Right atrium auricular region (tissue), 2 donors: ENCODE results near the gene EPB41. TPM values are rescaled to one million over a fixed set of nuclear protein-coding genes. Genes with fewer than 3 reads are reported as not detected.
"Not testable (repeated sequence)": the region's sequence is repeated elsewhere in the genome, so short reads cannot be mapped to it uniquely, and the experiment has no call there.

ENCODE experiments used
- DNase-seq: peaks from one replicate; pipeline ENCODE4 v3.0.0-alpha.2; 2019; ENCODE audit warnings: low spot score
- H3K27ac ChIP-seq, 2 donors: fragments of 200-600 bp; sonication (generic); 1 replicate in 1 of 2; 2 replicates in 1 of 2; pipeline ENCODE4 v1.5.1; 2016 to 2019
- H3K27me3 ChIP-seq, 2 donors: fragments of 200-600 bp; sonication (generic); one replicate each; pipeline versions ENCODE4 v1.5.1 to v1.6.0; 2017 to 2019
- H3K36me3 ChIP-seq: fragments of 200-600 bp; sonication (generic); one replicate; pipeline ENCODE4 v1.5.1; 2016
- H3K4me1 ChIP-seq, 2 donors: fragments of 200-600 bp; sonication (generic); one replicate each; pipeline versions ENCODE4 v1.5.1 to v1.6.0; 2017 to 2019
- H3K4me3 ChIP-seq, 2 donors: fragments of 200-600 bp; sonication (generic); 1 replicate in 1 of 2; 2 replicates in 1 of 2; pipeline ENCODE4 v1.5.1; 2017 to 2019; ENCODE audit warnings: mild to moderate bottlenecking in 1 of 2, moderate library complexity in 1 of 2
- H3K9me3 ChIP-seq, 2 donors: fragments of 200-600 bp; sonication (generic); one replicate each; pipeline ENCODE4 v1.5.1; 2019
- CTCF ChIP-seq, 2 donors: fragments of 200-600 bp; sonication (generic); IDR thresholded peaks; one replicate each; pipeline ENCODE4 v1.5.1; 2019; ENCODE audit warnings: antibody characterized with exemption in 2 of 2
- total RNA-seq, 2 donors: library from RNA; depleted of rRNA; stranded (reverse); fragments of >200 nt; gene quantifications; one replicate each; pipeline ENCODE4 v1.1.0, GENCODE V29; 2016

EPB41 gene
- total RNA-seq, 2 donors from 2014 or later = 19.1 to 25.4 TPM

GRCh38 chr1:29144178-29144577 is 229.8 kb downstream of the EPB41 start:
- Histone ChIP-seq H3K4me1 (peaks cover 0 to 8% of the 10 kb centered on the region in 2 donors), H3K4me3 (no peak overlapping the region), H3K27ac (no peak overlapping the region), H3K27me3 (no peaks in the 10 kb centered on the region), H3K9me3 (no peaks in the 10 kb centered on the region), H3K36me3 (peaks cover 36% of the 10 kb centered on the region)
- no peak for DNase-seq
- TF ChIP-seq CTCF (IDR thresholded peaks at IDR 0.05) = no peak

- no peak for DNase-seq
- Histone ChIP-seq H3K27me3 (no peaks in the 10 kb centered on the region), H3K9me3 (no peaks in the 10 kb centered on the region), H3K36me3 (peaks cover 53% of the 10 kb centered on the region), H3K4me1 (peaks cover 0 to 8% of the 10 kb centered on the region in 2 donors), H3K27ac (no peak overlapping the region), H3K4me3 (no peak overlapping the region)
- TF ChIP-seq CTCF (IDR thresholded peaks at IDR 0.05) = no peak
These were observed 231.5 kb downstream of the EPB41 start for GRCh38 chr1:29145739-29146437.

GRCh38 chr1:29148656-29149491 is 234.5 kb downstream of the EPB41 start:
- H3K4me3 ChIP-seq = no peak overlapping the region
- no peak for TF ChIP-seq CTCF (IDR thresholded peaks at IDR 0.05)
- H3K36me3 ChIP-seq = peaks cover 81% of the 10 kb centered on the region
- peaks cover 0 to 8% of the 10 kb centered on the region in 2 donors for H3K4me1 ChIP-seq
- no peaks in the 10 kb centered on the region for H3K27me3 ChIP-seq
- no peak for DNase-seq
- no peaks in the 10 kb centered on the region for H3K9me3 ChIP-seq
- H3K27ac ChIP-seq = no peak overlapping the region

GRCh38 chr1:29150346-29150745 is 236.0 kb downstream of the EPB41 start:
- H3K27me3 ChIP-seq, H3K9me3 ChIP-seq, H3K27ac ChIP-seq, H3K4me3 ChIP-seq, DNase-seq, H3K4me1 ChIP-seq: not testable (repeated sequence)
- peaks cover 93% of the 10 kb centered on the region for H3K36me3 ChIP-seq

- no peak for DNase-seq
- Histone ChIP-seq H3K27ac (no peak overlapping the region), H3K4me3 (no peak overlapping the region), H3K4me1 (peaks cover 0 to 16% of the 10 kb centered on the region in 2 donors), H3K9me3 (no peaks in the 10 kb centered on the region), H3K27me3 (no peaks in the 10 kb centered on the region), H3K36me3 (peaks cover 88% of the 10 kb centered on the region)
- TF ChIP-seq CTCF (IDR thresholded peaks at IDR 0.05) = no peak
These were observed 237.9 kb downstream of the EPB41 start for GRCh38 chr1:29152046-29152805.
